HG02884 (cell line): Measurements from ENCODE around the gene CD8A.
"Not testable (repeated sequence)": the region's sequence is repeated elsewhere in the genome, so short reads cannot be mapped to it uniquely, and the experiment has no call there.

Source experiments
- ATAC-seq: cut with Tn5 transposase; IDR thresholded peaks from one replicate; pipeline ENCODE4 v1.9.1; 2021; ENCODE audit warnings: mild to moderate bottlenecking, moderate library complexity; ENCODE audit not compliant: unreplicated experiment

CD8A gene

DNA sequence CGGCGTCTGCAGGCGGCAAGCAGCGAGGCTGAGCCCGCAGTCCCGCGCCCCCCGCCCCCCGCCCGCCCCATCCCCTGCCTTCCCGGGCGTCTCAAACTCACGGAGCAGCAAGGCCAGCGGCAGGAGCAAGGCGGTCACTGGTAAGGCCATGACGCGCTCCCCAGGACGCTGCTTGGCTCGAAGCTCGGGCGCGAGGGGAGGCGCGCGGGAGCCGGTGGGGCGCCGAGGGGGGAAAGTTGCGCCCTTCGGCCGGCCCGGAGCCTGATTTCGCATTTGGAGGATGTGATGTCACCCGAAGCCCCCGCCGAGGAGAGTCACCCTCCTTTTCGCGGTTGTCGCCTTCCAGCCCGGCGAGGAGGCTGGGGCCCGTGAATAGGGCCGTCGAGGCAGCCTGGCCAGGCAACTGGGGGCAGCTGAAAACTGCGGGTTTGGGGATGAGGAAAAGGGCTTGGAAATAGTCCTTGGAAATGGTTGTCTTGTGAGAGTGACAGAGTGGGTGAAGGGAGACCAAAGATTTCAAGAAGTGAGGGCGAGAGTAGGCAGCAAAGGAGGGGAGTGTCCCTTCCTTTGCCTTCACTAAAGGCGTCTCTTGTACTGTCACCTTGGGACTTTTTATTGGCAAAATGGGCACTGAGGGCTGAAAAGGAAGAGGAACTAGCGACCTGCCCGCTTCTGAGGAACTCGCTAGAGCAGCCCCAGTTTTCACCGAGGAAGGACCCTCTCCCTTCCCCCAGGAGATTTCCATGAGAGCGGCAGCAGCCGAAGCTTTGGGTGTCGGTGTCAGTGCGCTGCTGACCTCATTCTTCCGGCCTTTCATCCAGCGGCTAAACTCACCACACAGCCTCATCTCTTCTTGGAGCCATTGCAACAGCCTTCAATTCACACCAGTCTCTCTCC lies at the start of gene CD8A:
Gene CD8A, minus strand, starts transcription at position 238 of the 897 bp plus-strand sequence. Its CDS starts 88 bp downstream, at position 150.
- no peak for ATAC-seq

DNA sequence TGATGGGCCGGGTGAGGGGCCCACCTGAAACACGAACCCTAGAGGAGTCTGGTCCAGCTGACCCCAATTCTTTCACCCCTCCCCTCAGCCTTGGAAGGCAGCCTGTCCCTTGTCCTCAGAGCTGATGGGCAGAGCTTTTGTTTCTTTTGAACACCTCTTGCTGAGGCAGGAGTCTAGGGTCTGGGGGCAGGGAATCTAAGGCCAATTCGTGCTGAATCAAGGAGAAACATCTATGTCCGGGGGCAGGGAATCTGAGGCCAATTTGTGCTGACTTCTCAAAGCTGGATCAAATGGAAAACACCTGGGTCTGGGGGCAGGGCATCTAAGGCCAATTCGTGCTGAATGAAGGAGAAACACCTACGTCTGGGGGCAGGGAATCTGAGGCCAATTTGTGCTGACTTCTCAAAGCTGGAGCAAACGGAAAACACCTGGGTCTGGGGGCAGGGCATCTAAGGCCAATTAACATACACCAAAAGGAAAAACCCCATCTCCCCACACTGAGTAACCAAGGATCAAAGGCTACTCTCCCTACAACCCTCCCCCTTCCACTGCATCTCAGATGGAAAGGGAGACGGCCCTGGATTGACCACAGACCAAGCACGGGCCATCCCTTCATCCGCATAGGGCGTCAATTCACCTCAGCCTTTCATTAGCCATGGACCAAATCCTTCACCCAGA lies 49.3 kb upstream of the CD8A start:
- ATAC-seq: not testable (repeated sequence)

GRCh38 chr2:86839455-86839854 lies 48.7 kb upstream of the CD8A start:
- ATAC-seq: not testable (repeated sequence)

GRCh38 chr2:86837714-86838113 lies 47.0 kb upstream of the CD8A start:
- ATAC-seq: not testable (repeated sequence)

DNA sequence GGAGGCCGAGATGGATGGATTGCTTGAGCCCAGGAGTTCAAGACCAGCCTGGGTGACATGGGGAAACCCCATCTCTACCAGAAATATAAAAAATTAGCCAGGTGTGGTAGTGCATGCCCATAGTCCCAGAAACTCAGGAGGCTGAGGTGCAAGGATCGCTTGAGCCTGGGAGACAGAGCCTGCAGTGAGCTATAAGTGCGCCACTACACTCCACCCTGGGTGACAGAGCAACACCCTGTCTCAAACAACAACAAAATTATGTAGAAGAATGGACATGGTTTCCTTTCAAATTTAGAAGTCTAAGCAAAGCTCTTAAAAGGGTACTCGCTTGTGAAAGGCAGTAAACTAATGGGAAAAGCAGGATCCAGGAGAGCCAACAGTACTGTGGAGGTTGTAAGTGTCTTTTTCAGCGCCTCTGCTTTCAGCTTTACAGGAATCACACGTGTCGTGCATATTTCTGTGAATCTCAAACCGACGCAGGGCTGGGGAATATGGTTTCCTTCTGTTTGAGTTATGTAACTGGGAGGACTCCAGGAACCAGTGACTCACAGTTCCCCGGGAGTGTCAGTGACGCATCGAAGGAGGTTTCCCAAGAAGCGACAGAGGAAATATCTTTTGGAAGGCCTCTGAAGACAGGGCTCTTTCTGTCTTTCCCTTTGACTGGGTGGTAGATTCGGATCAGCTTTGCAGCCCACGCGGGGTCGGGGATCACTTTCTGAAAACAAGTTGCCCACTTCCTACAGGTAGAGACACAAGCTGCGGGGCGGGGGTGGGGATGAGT lies 46.4 kb upstream of the CD8A start:
- ATAC-seq: not testable (repeated sequence)

DNA sequence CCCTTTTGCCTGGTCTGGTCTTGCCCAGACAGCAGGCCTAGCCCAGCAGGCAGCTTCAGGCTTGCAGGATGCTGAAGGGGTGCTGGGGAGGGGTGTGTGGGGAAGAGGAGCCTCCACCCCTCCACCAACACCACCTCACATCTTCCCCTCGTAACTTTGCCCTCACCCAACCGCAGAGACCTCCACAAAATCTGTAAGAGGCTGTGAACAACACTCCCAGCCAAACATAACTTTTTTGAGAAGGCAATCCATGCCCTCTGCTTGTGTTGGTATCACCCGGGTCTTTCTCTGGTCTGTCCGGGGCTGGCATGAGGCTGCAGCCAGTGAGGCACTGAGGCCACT lies 44.8 kb upstream of the CD8A start:
- ATAC-seq: not testable (repeated sequence)

DNA sequence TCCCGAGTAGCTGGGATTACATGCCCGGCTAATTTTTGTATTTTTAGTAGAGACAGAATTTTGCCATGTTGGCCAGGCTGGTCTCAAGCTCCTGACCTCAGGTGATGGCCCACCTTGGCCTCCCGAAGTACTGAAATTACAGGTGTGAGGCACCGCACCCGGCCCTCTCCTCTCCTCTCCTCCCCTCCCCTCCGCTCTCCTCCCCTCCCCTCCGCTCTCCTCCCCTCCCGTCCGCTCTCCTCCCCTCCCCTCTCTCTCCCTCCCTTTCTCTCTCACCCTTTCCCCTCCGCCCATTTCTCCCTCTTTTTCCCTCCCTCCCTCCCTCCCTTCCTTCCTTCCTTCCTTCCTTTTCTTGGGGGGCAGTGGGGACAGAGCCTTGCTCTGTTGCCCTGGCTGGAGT lies 42.6 kb upstream of the CD8A start:
- ATAC-seq: no peak

DNA sequence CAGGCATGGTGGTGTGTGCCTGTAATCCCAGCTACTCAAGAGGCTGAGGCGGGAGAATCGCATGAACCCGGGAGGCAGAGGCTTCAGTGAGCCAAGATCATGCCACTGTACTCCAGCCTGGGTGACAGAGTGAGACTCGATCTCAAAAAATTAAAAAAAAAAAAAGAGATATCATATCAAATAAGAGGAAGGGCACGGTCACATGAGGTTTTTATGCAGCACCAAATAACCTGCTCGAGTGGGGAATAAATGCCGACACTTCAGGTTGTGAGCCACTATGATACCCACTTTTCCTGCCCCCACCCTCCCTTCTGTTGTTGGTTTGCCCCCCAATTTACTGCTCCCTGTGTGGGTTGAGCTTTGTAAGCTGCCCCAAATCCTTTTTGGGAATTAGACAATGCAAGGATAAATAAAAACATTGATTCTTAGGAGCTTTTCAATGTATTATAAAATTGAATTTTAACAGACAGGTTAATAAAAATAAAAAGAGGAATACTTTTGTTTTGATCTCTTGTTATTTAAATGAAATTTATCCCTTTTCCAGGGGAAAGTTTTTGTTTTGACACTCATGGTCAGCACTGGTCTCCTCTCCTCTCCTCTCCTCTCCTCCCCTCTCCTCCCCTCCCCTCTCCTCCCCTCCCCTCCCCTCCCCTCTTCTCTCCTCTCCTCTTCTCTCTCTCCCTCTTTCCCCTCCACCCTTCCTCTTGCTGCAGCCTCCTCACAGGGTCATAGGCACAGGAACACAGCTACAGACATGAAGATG lies 41.8 kb upstream of the CD8A start:
- no peak for ATAC-seq

DNA sequence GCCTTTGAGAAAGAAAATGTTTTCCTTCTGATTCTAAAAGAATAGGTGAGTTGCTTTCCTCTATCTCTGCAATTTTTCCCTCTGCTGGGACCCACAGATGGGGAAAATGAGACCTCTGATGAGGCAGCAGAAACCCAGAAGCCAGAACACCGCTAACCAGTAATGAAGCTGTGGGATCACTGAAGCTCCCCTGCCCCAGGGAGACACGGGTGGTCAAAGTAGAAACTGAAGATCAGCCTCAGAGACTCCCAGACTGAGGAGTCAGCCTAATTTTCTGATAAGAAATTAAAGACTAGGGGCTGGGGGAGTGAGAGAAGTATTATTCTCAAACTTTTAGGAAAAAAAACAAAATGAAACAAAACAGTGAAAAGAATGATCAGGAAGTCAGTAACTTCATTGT lies 40.8 kb upstream of the CD8A start:
- ATAC-seq: no peak

DNA sequence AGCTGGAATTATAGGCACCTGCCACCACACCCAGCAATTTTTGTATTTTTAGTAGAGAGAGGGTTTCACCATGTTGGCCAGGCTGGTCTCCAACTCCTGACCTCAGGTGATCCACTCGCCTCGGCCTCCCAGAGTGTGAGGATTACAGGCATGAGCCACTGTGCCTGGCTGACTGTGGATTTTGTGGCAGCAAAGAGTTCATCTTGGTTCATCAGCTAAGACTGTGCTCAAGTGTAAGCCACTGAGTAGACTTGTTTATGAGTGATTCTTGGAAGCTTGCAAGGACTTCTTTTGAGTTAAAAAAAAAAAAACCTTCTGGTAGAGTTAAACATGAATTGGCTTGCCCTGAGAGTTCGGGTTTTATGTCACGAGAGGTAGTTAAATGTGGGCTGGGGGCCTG lies 36.2 kb upstream of the CD8A start:
- no peak for ATAC-seq

DNA sequence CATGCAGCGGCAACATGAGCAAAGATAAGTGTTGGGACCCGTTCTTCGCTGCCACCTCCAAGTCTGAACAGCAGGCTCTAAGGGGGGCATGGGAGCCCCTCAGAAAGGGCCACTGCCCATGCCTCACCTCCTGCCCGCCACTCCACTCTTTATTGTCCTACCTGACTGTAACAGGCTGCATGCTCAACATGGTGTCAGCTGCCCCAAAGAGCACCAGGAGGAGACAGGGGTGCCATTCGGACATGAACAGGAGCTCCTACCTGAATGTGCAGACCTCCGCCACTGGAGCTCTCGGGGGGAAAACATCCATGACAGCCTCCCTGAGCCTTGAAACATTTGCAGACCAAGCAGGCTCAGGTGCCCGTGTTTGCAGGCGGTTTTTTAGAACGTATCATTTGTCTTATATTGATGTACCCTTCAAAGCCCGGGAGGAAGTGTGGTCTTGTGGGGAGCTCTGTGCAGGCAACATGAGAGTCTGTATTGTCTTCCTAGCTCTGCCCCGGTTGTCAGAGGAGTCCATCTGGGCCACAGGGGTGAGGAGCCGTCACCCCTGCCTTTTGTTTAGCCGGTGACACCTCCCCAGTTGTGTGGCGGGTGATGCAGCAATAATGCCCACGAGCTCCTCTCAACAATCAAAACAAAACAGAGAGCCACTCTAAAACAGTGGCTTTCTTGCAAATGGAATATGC lies 35.1 kb upstream of the CD8A start:
- ATAC-seq: no peak

DNA sequence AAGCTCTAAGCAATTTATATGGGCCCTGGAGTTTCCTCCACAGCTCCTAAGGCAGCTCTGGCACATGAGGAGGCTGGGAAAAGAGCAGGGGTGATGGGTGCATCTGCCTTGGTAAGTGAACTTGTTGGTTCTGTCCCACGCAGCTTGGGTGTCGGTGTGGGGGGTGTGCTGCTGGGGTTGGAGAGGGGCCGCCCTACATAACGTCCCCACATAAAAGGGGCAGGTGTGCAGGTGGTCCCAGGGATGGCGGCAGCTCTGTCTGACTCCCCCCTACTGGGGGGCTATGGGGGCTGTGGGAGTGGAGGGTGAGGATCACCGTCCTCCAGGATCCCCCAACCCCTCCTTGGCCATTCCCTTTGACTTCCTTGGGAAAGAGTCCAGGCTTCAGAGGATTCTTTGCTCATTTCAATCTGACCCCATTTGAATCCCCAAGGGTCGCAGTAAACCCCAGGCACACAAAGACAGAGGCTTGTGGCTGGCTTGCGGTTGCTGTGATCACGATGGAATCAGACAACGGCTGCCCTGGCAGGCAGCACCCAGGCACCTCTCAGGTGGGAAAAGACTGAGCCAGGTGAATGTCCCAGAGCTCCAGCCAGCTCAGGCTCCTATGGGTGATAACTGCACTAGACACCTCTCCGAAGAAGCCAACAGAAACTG lies 34.5 kb upstream of the CD8A start:
- ATAC-seq: no peak

GRCh38 chr2:86822668-86823345 lies 32.1 kb upstream of the CD8A start:
- ATAC-seq: no peak

DNA sequence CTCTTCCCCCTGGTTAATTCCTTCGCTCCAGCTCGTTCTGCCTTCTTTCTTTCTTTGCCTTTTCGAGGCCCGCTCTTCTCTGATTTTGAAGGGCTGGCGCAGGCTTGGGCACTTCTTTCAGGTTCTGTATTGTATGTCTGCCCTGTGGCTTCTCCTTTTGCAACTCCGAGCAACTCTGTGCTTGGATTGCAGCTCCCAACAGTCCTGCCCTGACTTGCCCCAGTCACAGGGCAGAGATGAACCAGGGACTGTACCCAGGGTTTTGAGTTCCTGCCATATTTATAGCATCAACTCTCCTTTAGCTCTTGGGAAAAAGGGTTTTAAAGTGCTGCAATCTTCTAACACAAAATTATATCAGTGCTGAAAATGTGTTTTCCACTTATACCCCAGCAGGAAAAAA lies 31.1 kb upstream of the CD8A start:
- ATAC-seq: no peak

GRCh38 chr2:86821306-86821705 lies 30.6 kb upstream of the CD8A start:
- no peak for ATAC-seq

DNA sequence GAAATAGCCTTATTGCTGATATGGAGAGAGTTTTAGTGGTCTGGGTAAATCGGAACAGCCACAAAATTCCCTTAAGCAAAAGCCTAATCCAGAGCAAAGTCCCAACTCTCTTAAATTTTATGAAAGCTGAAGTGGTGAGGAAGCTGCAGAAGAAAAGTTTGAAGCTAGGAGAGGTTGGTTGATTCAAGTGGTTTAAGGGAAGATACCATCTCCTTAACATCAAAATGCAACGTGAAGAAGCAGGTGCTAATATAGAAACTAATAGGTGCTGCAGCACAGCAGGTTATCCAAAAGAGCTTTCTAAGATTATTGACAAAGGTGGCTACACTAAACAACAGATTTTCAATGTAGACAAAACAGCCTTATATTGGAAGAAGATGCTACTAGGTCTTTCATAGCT lies 28.2 kb upstream of the CD8A start:
- ATAC-seq: no peak

- no peak for ATAC-seq
Measured at GRCh38 chr2:86818114-86818801, 27.5 kb upstream of the CD8A start.

- no peak for ATAC-seq
Measured at GRCh38 chr2:86815611-86816010, 24.9 kb upstream of the CD8A start.
